Testis (tissue), 3 donors: Measurements from ENCODE around the gene EVC2. TPM values are rescaled to one million over a fixed set of nuclear protein-coding genes. Genes with fewer than 3 reads are reported as not detected.

Source experiments
- DNase-seq: peaks from one replicate; pipeline ENCODE4 v3.0.0-alpha.2; 2019
- H3K27ac ChIP-seq, 2 donors: fragments of 200-600 bp; sonication (generic); one replicate each; pipeline ENCODE4 v1.5.1; 2019
- H3K27me3 ChIP-seq: fragments of 200-600 bp; sonication (generic); one replicate; pipeline ENCODE4 v1.5.1; 2019
- H3K36me3 ChIP-seq: fragments of 200-600 bp; sonication (generic); one replicate; pipeline ENCODE4 v1.5.1; 2017; ENCODE audit warnings: low read depth; ENCODE audit errors: missing control alignments
- H3K4me1 ChIP-seq: fragments of 200-600 bp; sonication (generic); one replicate; pipeline ENCODE4 v1.5.1; 2019
- H3K4me3 ChIP-seq, 2 donors: fragments of 200-600 bp; sonication (generic); one replicate each; pipeline ENCODE4 v1.5.1; 2017 to 2019
- H3K9me3 ChIP-seq: fragments of 200-600 bp; sonication (generic); one replicate; pipeline ENCODE4 v1.5.1; 2017
- POLR2A ChIP-seq: fragments of 450-650 bp; IDR thresholded peaks from one replicate; pipeline ENCODE4 v1.6.1; 2017; ENCODE audit warnings: antibody characterized with exemption, mild to moderate bottlenecking, moderate library complexity
- WGBS, 2 donors: methylation state at CpG; one replicate each; pipeline ENCODE4 v1.1.5; 2018; 5-methylcytosine and 5-hydroxymethylcytosine counted together
- intact Hi-C: fragments of 100-400 bp; cut with DNase I; formaldehyde crosslinking; loops from one replicate; pipeline ENCODE4 v1.15.1; 2023; ENCODE audit warnings: low total_unique reads
- polyA plus RNA-seq: library from polyadenylated mRNA; stranded (reverse); fragments of 350-450 nt; fragmentation: Illumina TruSeq; extraction: RNeasy Lipid Tissue Mini Kit (QIAGEN cat#74804); gene quantifications from one replicate; pipeline ENCODE4 v1.2.3, GENCODE V29; 2014; ENCODE audit warnings: low read depth, low replicate concordance; ENCODE audit not compliant: insufficient read depth
- total RNA-seq, 2 donors: library from RNA; depleted of rRNA; stranded (reverse); fragments of >200 nt; gene quantifications; one replicate each; pipeline ENCODE4 v1.2.3, GENCODE V29; 2016
- TF ChIP-seq, protein P1 (sequence below), 3 experiments: fragments of 450-650 bp in 2 of 3; fragments of 200-600 bp in 1 of 3; sonication (generic) in 1 of 3; IDR thresholded peaks; one replicate each; pipeline ENCODE4 v1.5.1; 2016 to 2019; ENCODE audit warnings: antibody characterized with exemption in 3 of 3, mild to moderate bottlenecking in 2 of 3, moderate library complexity in 1 of 3

Gene EVC2
- total and polyA plus RNA-seq, 3 donors from 2014 or later: 2.9 to 10.2 (median 10.0) TPM

GRCh38 chr4:5691491-5692132 is 16.7 kb downstream of the EVC2 start:
- H3K27ac ChIP-seq: no peak overlapping the region
- H3K27me3 ChIP-seq: no peaks in the 10 kb centered on the region
- no peaks in the 10 kb centered on the region for H3K9me3 ChIP-seq
- no peak for TF ChIP-seq POLR2A
- TF ChIP-seq, protein P1, sequence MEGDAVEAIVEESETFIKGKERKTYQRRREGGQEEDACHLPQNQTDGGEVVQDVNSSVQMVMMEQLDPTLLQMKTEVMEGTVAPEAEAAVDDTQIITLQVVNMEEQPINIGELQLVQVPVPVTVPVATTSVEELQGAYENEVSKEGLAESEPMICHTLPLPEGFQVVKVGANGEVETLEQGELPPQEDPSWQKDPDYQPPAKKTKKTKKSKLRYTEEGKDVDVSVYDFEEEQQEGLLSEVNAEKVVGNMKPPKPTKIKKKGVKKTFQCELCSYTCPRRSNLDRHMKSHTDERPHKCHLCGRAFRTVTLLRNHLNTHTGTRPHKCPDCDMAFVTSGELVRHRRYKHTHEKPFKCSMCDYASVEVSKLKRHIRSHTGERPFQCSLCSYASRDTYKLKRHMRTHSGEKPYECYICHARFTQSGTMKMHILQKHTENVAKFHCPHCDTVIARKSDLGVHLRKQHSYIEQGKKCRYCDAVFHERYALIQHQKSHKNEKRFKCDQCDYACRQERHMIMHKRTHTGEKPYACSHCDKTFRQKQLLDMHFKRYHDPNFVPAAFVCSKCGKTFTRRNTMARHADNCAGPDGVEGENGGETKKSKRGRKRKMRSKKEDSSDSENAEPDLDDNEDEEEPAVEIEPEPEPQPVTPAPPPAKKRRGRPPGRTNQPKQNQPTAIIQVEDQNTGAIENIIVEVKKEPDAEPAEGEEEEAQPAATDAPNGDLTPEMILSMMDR (IDR thresholded peaks at IDR 0.05): no peak
- H3K36me3 ChIP-seq: no peaks in the 10 kb centered on the region
- intact Hi-C loops: no loop called here
- no peak overlapping the region for H3K4me3 ChIP-seq
- no peak for DNase-seq
- H3K4me1 ChIP-seq: no peaks in the 10 kb centered on the region
- WGBS, 2 donors: 85 to 87% methylated on average over 7 of the region's 7 CpGs

DNA sequence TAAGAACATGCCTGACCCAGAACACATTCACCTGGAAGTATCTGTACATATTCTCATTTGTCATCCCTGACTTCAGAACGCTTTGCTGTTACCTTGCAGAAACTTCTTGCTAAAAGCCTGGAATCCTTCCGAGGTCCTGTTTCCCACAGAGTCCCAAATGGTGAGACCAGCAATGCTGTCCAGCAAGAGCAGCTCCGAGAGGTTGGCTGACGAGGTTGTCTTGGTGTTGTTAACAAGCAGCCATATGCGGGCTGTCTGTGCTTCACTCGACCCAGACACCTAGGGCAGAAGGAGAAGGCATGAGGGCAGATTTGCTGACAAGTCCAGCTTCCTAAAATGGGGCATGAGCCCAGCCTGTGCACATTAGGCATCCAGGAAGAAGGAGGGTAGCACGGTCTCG is 19.3 kb downstream of the EVC2 start:
- Histone ChIP-seq H3K4me3 (no peak overlapping the region), H3K9me3 (no peaks in the 10 kb centered on the region), H3K27ac (no peak overlapping the region), H3K36me3 (no peaks in the 10 kb centered on the region), H3K4me1 (no peaks in the 10 kb centered on the region), H3K27me3 (no peaks in the 10 kb centered on the region)
- no peak for TF ChIP-seq POLR2A
- TF ChIP-seq, protein P1 (IDR thresholded peaks at IDR 0.05): no peak
- intact Hi-C loops: no loop called here
- DNase-seq: no peak
- WGBS, 2 donors: 89 to 91% methylated on average over 8 of the region's 8 CpGs

GRCh38 chr4:5686338-5686737 is 22.0 kb downstream of the EVC2 start:
- no peaks in the 10 kb centered on the region for H3K27me3 ChIP-seq
- no peak for DNase-seq
- H3K4me1 ChIP-seq: no peaks in the 10 kb centered on the region
- WGBS, 2 donors: 88 to 92% methylated on average over 6 of the region's 6 CpGs
- no peak overlapping the region for H3K4me3 ChIP-seq
- intact Hi-C loops: no loop called here
- H3K36me3 ChIP-seq: no peaks in the 10 kb centered on the region
- H3K9me3 ChIP-seq: no peaks in the 10 kb centered on the region
- no peak overlapping the region for H3K27ac ChIP-seq
- TF ChIP-seq, protein P1 (IDR thresholded peaks at IDR 0.05): no peak
- TF ChIP-seq POLR2A: no peak

DNA sequence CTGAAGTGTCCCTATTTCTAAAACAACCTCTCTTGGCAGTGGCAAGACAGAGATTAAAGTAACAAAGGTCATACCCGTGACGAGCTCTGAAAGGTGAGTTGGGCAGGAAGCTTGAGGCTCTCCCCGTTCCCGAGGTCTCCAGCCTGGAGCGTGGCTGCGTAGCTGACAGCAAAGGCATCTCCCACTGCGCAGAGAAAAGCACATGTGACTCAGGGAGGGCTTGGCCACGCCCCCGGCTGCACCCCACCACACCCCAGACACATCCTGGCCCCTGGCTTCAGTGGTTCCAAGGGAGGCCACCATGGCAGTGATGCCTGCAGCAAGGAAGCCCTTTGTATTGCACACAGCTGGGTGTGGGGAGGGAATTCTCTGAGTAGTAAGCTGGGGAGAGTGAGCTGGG is 23.1 kb downstream of the EVC2 start:
- H3K4me3 ChIP-seq: no peak overlapping the region
- no peak overlapping the region for H3K27ac ChIP-seq
- no peak for DNase-seq
- H3K36me3 ChIP-seq: no peaks in the 10 kb centered on the region
- no peaks in the 10 kb centered on the region for H3K9me3 ChIP-seq
- no peak for TF ChIP-seq POLR2A
- TF ChIP-seq, protein P1 (IDR thresholded peaks at IDR 0.05): no peak
- H3K27me3 ChIP-seq: no peaks in the 10 kb centered on the region
- H3K4me1 ChIP-seq: no peaks in the 10 kb centered on the region
- WGBS, 2 donors: 90 to 93% methylated on average over 3 to 9 of the region's 9 CpGs
- intact Hi-C loops: no loop called here

GRCh38 chr4:5683566-5683965 is 24.8 kb downstream of the EVC2 start:
- peak; percentile 52 for DNase-seq

More at GRCh38 chr4:5683566-5683965, 24.8 kb downstream of the EVC2 start:
- no peak overlapping the region for H3K4me3 ChIP-seq
- H3K27me3 ChIP-seq: no peaks in the 10 kb centered on the region
- WGBS, 2 donors: 53 to 57% methylated on average over 7 to 10 of the region's 10 CpGs
- TF ChIP-seq, protein P1 (IDR thresholded peaks at IDR 0.05): no peak
- TF ChIP-seq POLR2A: no peak
- no peak overlapping the region for H3K27ac ChIP-seq
- H3K36me3 ChIP-seq: no peaks in the 10 kb centered on the region
- H3K9me3 ChIP-seq: no peaks in the 10 kb centered on the region
- intact Hi-C loops: no loop called here
- H3K4me1 ChIP-seq: no peaks in the 10 kb centered on the region
